Lower lobe of right lung (tissue), 2 donors: Measurements from ENCODE around the gene COPE. TPM values are rescaled to one million over a fixed set of nuclear protein-coding genes. Genes with fewer than 3 reads are reported as not detected.

ENCODE experiments used
- ATAC-seq, 2 donors: fragments of 200-7000 bp; cut with Tn5 transposase; one replicate each; pipeline ENCODE4 v1.9.1; 2020 to 2022; ENCODE audit warnings: mild to moderate bottlenecking in 2 of 2, moderate library complexity in 2 of 2
- DNase-seq: peaks from one replicate; pipeline ENCODE4 v3.0.0-alpha.2; 2020
- H3K27ac ChIP-seq: fragments of 200-600 bp; one replicate; pipeline ENCODE4 v1.8.0; 2022
- H3K27me3 ChIP-seq: fragments of 200-600 bp; one replicate; pipeline ENCODE4 v1.8.0; 2022; ENCODE audit warnings: low read depth
- H3K36me3 ChIP-seq: fragments of 200-600 bp; one replicate; pipeline ENCODE4 v1.8.0; 2022; ENCODE audit warnings: mild to moderate bottlenecking
- H3K4me1 ChIP-seq: fragments of 200-600 bp; one replicate; pipeline ENCODE4 v1.8.0; 2022
- H3K4me3 ChIP-seq: fragments of 200-600 bp; one replicate; pipeline ENCODE4 v1.8.0; 2022; ENCODE audit warnings: mild to moderate bottlenecking
- H3K9me3 ChIP-seq: fragments of 200-600 bp; one replicate; pipeline ENCODE4 v1.8.0; 2022
- CTCF ChIP-seq: fragments of 200-600 bp; IDR thresholded peaks from one replicate; pipeline ENCODE4 v1.8.0; 2022; ENCODE audit warnings: antibody characterized with exemption, mild to moderate bottlenecking
- intact Hi-C: fragments of 100-400 bp; cut with DNase I; formaldehyde crosslinking; loops from one replicate; pipeline ENCODE4 v1.11.0; 2022
- total RNA-seq: library from RNA; stranded (reverse); fragmentation: NEBNext Ultra II Directional; extraction: Animal tissue kit (Norgen Biotek cat#: 25700); gene quantifications from one replicate; pipeline ENCODE4 v1.2.1, GENCODE V29; 2021
- donor health status: DM: no; HTN: yes; CAD: no; lungs with severe emphysema.

The COPE gene
- total RNA-seq, 1 donor from 2014 or later = 145 TPM

GRCh38 chr19:18901491-18901890, 17.7 kb downstream of the COPE start:
- no peak for TF ChIP-seq CTCF
- no peaks in the 10 kb centered on the region for H3K4me1 ChIP-seq
- no peaks in the 10 kb centered on the region for H3K9me3 ChIP-seq
- DNase-seq = no peak
- H3K27ac ChIP-seq = no peak overlapping the region
- peaks cover 67% of the 10 kb centered on the region for H3K36me3 ChIP-seq
- peaks cover 4% of the 10 kb centered on the region for H3K27me3 ChIP-seq
- H3K4me3 ChIP-seq = no peak overlapping the region
- intact Hi-C loops = no loop called here
- ATAC-seq = no peak

- ATAC-seq = no peak
- DNase-seq = no peak
- intact Hi-C loops = no loop called here
- no peak for TF ChIP-seq CTCF
- Histone ChIP-seq H3K4me1 (no peaks in the 10 kb centered on the region), H3K27ac (no peak overlapping the region), H3K4me3 (no peak overlapping the region), H3K27me3 (peaks cover 8% of the 10 kb centered on the region), H3K9me3 (no peaks in the 10 kb centered on the region), H3K36me3 (peaks cover 61% of the 10 kb centered on the region)
Measured at GRCh38 chr19:18900700-18901481, 18.3 kb downstream of the COPE start.

- Histone ChIP-seq H3K9me3 (no peaks in the 10 kb centered on the region), H3K4me3 (no peak overlapping the region), H3K27me3 (peaks cover 15% of the 10 kb centered on the region), H3K4me1 (peaks cover 7% of the 10 kb centered on the region), H3K27ac (no peak overlapping the region), H3K36me3 (peaks cover 51% of the 10 kb centered on the region)
- ATAC-seq = no peak
- no peak for DNase-seq
- intact Hi-C loops = no loop called here
- no peak for TF ChIP-seq CTCF
Measured at GRCh38 chr19:18899624-18900560, 19.3 kb downstream of the COPE start.

- intact Hi-C loops = no loop called here
- TF ChIP-seq CTCF = no peak
- Histone ChIP-seq H3K4me3 (no peak overlapping the region), H3K9me3 (no peaks in the 10 kb centered on the region), H3K27ac (no peak overlapping the region), H3K36me3 (peaks cover 41% of the 10 kb centered on the region), H3K4me1 (peaks cover 16% of the 10 kb centered on the region), H3K27me3 (peaks cover 26% of the 10 kb centered on the region)
- ATAC-seq = no peak
- DNase-seq = no peak
Measured at GRCh38 chr19:18898607-18899408, 20.4 kb downstream of the COPE start.

- H3K27ac ChIP-seq = no peak overlapping the region
- intact Hi-C loops = no loop called here
- no peaks in the 10 kb centered on the region for H3K9me3 ChIP-seq
- peaks cover 16% of the 10 kb centered on the region for H3K4me1 ChIP-seq
- DNase-seq (no peak), ATAC-seq (no peak)
- peaks cover 34% of the 10 kb centered on the region for H3K36me3 ChIP-seq
- H3K27me3 ChIP-seq = peaks cover 29% of the 10 kb centered on the region
- TF ChIP-seq CTCF = no peak
- H3K4me3 ChIP-seq = no peak overlapping the region
Measured at GRCh38 chr19:18898081-18898606, 21.0 kb downstream of the COPE start.
